Bladder microvascular endothelial cell (primary cell): ENCODE measurements around the gene CAPN7. TPM values are rescaled to one million over a fixed set of nuclear protein-coding genes. Genes with fewer than 3 reads are reported as not detected.

Source experiments
- total RNA-seq: library from RNA; depleted of rRNA; stranded (reverse); fragments of >200 nt; gene quantifications from 2 replicates; pipeline ENCODE4 v1.2.3, GENCODE V29; 2014

The CAPN7 gene
- 15.4 and 30.1 TPM in 2 replicates for total RNA-seq

GRCh38 chr3:15205934-15206661 is at the start of gene CAPN7:
Gene CAPN7, plus strand, starts transcription at chr3:15206246. Its CDS starts 250 bp downstream, at chr3:15206496.

Other genes with a start within 250 kb of the CAPN7 start
- 9.2 and 19.4 TPM in 2 replicates for gene MRPS25, start 140.9 kb upstream of the CAPN7 start, total RNA-seq
- gene RBSN, start 107.1 kb upstream of the CAPN7 start, total RNA-seq = 12.8 and 25.1 TPM in 2 replicates
- gene SH3BP5, start 126.3 kb downstream of the CAPN7 start, total RNA-seq = 108 and 119 TPM in 2 replicates
- 16.8 and 23.1 TPM in 2 replicates for gene METTL6, start 221.3 kb downstream of the CAPN7 start, total RNA-seq
- 16.4 and 21.3 TPM in 2 replicates for gene EAF1, start 221.4 kb downstream of the CAPN7 start, total RNA-seq